Sigmoid colon (tissue), 7 donors: Measurements from ENCODE around the gene OCIAD1. TPM values are rescaled to one million over a fixed set of nuclear protein-coding genes. Genes with fewer than 3 reads are reported as not detected.
"Not testable (repeated sequence)": the region's sequence is repeated elsewhere in the genome, so short reads cannot be mapped to it uniquely, and the experiment has no call there.

ENCODE experiments used
- DNase-seq: peaks from one replicate; pipeline ENCODE4 v3.0.0-alpha.2; 2019
- H3K27ac ChIP-seq, 4 donors: fragments of 200-600 bp; sonication (generic); one replicate each; pipeline ENCODE4 v1.5.1; 2016 to 2019; ENCODE audit warnings: mild to moderate bottlenecking in 1 of 4
- H3K27me3 ChIP-seq, 3 donors: fragments of 200-600 bp; sonication (generic); one replicate each; pipeline ENCODE4 v1.5.1; 2019; ENCODE audit warnings: mild to moderate bottlenecking in 1 of 3
- H3K36me3 ChIP-seq, 4 donors: fragments of 200-600 bp; sonication (generic); one replicate each; pipeline ENCODE4 v1.5.1; 2016 to 2019
- H3K4me1 ChIP-seq, 4 donors: fragments of 200-600 bp; sonication (generic); one replicate each; pipeline ENCODE4 v1.5.1; 2017 to 2019
- H3K4me3 ChIP-seq, 4 donors: fragments of 200-600 bp; sonication (generic); one replicate each; pipeline ENCODE4 v1.5.1; 2017 to 2019; ENCODE audit warnings: mild to moderate bottlenecking in 2 of 4, moderate library complexity in 1 of 4
- H3K9me3 ChIP-seq, 4 donors: fragments of 200-600 bp in 3 of 4; sonication (generic) in 3 of 4; one replicate each; pipeline versions ENCODE4 v1.5.1 to v1.6.1; 2013 to 2019
- EP300 ChIP-seq, 4 donors: sonication (generic); formaldehyde crosslinking; IDR thresholded peaks; one replicate each; pipeline ENCODE4 v1.6.1; 2017; ENCODE audit warnings: antibody characterized with exemption in 4 of 4
- POLR2A ChIP-seq, 2 donors: fragments of 450-650 bp; IDR thresholded peaks; one replicate each; pipeline ENCODE4 v1.6.1; 2016; ENCODE audit warnings: antibody characterized with exemption in 2 of 2, mild to moderate bottlenecking in 2 of 2, moderate library complexity in 2 of 2
- POLR2AphosphoS5 ChIP-seq, 4 donors: sonication (generic); formaldehyde crosslinking; IDR thresholded peaks; one replicate each; pipeline ENCODE4 v1.6.1; 2017; ENCODE audit warnings: antibody characterized with exemption in 4 of 4
- WGBS, 2 donors: extraction: QIAGEN DNeasy Blood & Tissue Kit; methylation state at CpG; one replicate each; pipeline ENCODE4 v1.1.7; 2013; 5-methylcytosine and 5-hydroxymethylcytosine counted together
- intact Hi-C: fragments of 100-400 bp; cut with DNase I; formaldehyde crosslinking; loops from one replicate; pipeline ENCODE4 v1.15.1; 2023
- polyA plus RNA-seq, 3 donors: library from polyadenylated mRNA; stranded (reverse); fragments of 200-250 nt; gene quantifications; one replicate each; pipeline ENCODE4 v1.2.3, GENCODE V29; 2013
- total RNA-seq, 4 donors: library from RNA; depleted of rRNA; stranded (reverse); fragments of >200 nt; gene quantifications; one replicate each; pipeline ENCODE4 v1.1.0, GENCODE V29; 2016
- TF ChIP-seq, protein P1 (sequence below), 4 experiments: fragments of 450-650 bp in 3 of 4; fragments of 200-600 bp in 1 of 4; IDR thresholded peaks; one replicate each; pipeline ENCODE4 v1.5.1; 2016 to 2019; ENCODE audit warnings: antibody characterized with exemption in 4 of 4, mild to moderate bottlenecking in 3 of 4, moderate library complexity in 2 of 4
- donor health status: healthy with polysubstance abuse.
- donor health status: Bipolar disorder and iron deficiency.
- donor health status: healthy.

The OCIAD1 gene
- total and polyA plus RNA-seq, 7 donors: 51.7 to 133 (median 100) TPM

DNA sequence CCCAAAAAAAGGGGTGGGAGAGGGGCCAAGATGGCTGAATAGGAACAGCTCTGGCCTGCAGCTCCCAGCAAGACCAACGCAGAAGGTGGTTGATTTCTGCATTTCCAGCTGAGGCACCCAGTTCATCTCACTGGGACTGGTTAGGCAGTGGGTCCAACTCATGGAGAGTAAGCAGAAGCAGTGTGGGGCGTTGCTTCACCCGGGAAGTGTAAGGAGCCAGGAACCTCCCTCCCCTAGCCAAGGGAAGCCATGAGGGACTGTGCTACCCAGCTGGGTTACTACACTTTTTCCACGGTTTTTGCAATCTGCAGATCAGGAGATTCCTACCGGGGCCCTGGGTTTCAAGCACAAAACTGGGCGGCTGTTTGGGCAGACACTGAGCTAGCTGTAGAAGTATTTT is 13.9 kb upstream of the OCIAD1 start:
- intact Hi-C loops: no loop called here
- Histone ChIP-seq H3K4me3 (no peak overlapping the region), H3K27ac (no peak overlapping the region), H3K27me3 (no peaks in the 10 kb centered on the region), H3K36me3 (no peaks in the 10 kb centered on the region), H3K4me1 (no peaks in the 10 kb centered on the region), H3K9me3 (no peaks in the 10 kb centered on the region)
- TF ChIP-seq POLR2A (IDR thresholded peaks at IDR 0.05): no peak
- no peak for DNase-seq
- 95 to 96% methylated on average over 6 of the region's 6 CpGs for WGBS, 2 donors

DNA sequence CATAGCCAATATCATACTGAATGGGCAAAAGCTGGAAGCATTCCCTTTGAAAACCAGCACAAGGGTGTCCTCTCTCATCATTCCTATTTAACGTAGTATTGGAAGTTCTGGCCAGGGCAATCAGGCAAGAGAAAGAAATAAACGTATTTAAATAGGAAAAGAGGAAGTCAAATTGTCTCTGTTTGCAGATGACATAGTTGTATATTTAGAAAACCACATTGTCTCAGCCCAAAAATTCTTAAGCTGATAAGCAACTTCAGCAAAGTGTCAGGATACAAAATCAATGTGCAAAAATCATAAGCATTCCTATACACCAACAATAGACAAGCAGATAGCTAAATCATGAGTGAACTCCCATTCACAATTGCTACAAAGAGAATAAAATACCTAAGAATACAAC is 9.5 kb upstream of the OCIAD1 start:
- H3K27me3 ChIP-seq, H3K27ac ChIP-seq, DNase-seq, H3K4me1 ChIP-seq, H3K9me3 ChIP-seq, intact Hi-C loops, H3K4me3 ChIP-seq, H3K36me3 ChIP-seq: not testable (repeated sequence)
- WGBS, 2 donors: 52 to 56% methylated on average over 2 of the region's 2 CpGs

DNA sequence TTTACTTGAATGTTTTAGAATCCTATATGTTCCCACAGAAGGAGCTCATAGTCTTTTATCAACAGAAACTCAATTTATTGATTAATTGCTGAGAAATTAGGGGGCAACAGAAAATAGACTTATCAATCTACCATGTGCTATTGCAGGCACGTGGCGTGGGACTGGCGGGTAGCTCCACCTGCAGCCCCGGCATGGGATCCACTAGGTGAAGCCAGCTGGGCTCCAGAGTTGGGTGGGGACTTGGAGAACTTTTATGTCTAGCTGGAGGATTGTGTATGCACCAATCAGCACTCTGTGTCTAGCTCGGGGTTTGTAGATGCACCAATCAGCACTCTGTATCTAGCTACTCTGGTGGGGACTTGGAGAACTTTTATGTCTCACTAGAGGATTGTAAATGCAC is 3.3 kb upstream of the OCIAD1 start:
- WGBS, 2 donors: 91 to 97% methylated on average over 5 of the region's 5 CpGs
- intact Hi-C loops: no loop called here
- H3K4me1 ChIP-seq: peaks cover 0 to 12% (median 10%) of the 10 kb centered on the region in 4 donors
- no peak for DNase-seq
- H3K4me3 ChIP-seq: no peak overlapping the region
- no peaks in the 10 kb centered on the region for H3K27me3 ChIP-seq
- no peaks in the 10 kb centered on the region for H3K36me3 ChIP-seq
- no peak overlapping the region for H3K27ac ChIP-seq
- TF ChIP-seq, protein P1, sequence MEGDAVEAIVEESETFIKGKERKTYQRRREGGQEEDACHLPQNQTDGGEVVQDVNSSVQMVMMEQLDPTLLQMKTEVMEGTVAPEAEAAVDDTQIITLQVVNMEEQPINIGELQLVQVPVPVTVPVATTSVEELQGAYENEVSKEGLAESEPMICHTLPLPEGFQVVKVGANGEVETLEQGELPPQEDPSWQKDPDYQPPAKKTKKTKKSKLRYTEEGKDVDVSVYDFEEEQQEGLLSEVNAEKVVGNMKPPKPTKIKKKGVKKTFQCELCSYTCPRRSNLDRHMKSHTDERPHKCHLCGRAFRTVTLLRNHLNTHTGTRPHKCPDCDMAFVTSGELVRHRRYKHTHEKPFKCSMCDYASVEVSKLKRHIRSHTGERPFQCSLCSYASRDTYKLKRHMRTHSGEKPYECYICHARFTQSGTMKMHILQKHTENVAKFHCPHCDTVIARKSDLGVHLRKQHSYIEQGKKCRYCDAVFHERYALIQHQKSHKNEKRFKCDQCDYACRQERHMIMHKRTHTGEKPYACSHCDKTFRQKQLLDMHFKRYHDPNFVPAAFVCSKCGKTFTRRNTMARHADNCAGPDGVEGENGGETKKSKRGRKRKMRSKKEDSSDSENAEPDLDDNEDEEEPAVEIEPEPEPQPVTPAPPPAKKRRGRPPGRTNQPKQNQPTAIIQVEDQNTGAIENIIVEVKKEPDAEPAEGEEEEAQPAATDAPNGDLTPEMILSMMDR (IDR thresholded peaks at IDR 0.05): no peak
- no peak for TF ChIP-seq POLR2AphosphoS5 (IDR thresholded peaks at IDR 0.05)
- no peak for TF ChIP-seq EP300 (IDR thresholded peaks at IDR 0.05)
- TF ChIP-seq POLR2A (IDR thresholded peaks at IDR 0.05): no peak
- no peaks in the 10 kb centered on the region for H3K9me3 ChIP-seq

DNA sequence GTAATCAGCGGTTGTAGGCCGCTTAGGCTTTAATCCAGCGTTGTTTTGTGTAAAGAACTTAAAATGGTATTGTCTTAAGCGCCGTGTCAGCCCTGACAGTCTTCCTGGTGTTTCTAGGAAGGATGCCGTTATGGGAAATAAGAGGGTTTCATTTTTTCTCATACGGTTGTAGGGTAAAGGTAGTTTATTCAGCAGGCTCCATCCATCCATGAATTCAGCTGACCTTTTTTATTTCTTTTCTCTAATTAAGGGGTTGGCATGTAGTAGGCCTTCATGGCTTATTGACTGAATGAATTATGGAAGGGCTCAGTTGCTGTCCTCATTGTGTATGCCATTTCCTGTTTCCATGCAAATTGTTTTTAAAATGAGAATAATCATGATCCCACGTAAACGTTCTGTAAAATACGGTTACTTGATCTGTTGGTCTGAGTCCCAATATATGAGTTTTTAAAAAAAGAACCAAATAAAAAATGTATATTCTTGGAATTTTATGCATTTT is 693 bp downstream of the OCIAD1 start:
- intact Hi-C loops: loop anchor here (1.0 to 10.0 kb wide), 5 partner anchors 52 to 919 kb away; partner anchors contain the start of genes NFXL1 and SLAIN2
- H3K27ac ChIP-seq: peak overlapping the region; percentile 89 to 97 (median 90)
- WGBS, 2 donors: 0 to 1% methylated on average over 10 of the region's 10 CpGs
- H3K36me3 ChIP-seq: peaks cover 3 to 38% (median 21%) of the 10 kb centered on the region in 4 donors
- no peak for TF ChIP-seq EP300 (IDR thresholded peaks at IDR 0.05)
- TF ChIP-seq, protein P1 (IDR thresholded peaks at IDR 0.05): no peak
- no peak for TF ChIP-seq POLR2A (IDR thresholded peaks at IDR 0.05)
- no peak for TF ChIP-seq POLR2AphosphoS5 (IDR thresholded peaks at IDR 0.05)
- no peaks in the 10 kb centered on the region for H3K27me3 ChIP-seq
- DNase-seq: no peak
- peak overlapping the region; percentile 67 to 90 (median 73) for H3K4me3 ChIP-seq
- H3K4me1 ChIP-seq: peaks cover 0 to 22% (median 16%) of the 10 kb centered on the region in 4 donors
- H3K9me3 ChIP-seq: no peaks in the 10 kb centered on the region

DNA sequence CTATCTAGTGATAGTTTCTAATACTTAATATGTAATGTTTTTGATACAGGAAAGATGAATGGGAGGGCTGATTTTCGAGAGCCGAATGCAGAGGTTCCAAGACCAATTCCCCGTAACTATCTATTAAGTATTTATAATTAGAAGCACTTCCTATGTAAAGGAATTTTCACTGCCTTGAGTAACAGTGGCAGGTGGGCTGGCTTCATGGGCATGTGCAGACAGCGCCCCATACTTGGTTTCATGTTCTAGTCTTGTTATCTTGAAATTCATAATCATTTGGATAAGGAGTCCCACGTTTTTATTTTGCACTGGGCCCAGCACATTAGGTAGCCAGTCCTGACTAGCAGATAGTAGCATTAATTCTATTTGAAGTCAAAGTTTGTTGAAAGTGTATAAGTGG is 1.7 kb downstream of the OCIAD1 start:
- Histone ChIP-seq H3K4me3 (peak overlapping the region in 1 of 4 donors; percentile 67), H3K9me3 (no peaks in the 10 kb centered on the region), H3K27ac (no peak overlapping the region), H3K27me3 (no peaks in the 10 kb centered on the region), H3K36me3 (peaks cover 3 to 48% (median 25%) of the 10 kb centered on the region in 4 donors), H3K4me1 (peaks cover 0 to 22% (median 16%) of the 10 kb centered on the region in 4 donors)
- TF ChIP-seq, protein P1 (IDR thresholded peaks at IDR 0.05): no peak
- TF ChIP-seq EP300 (IDR thresholded peaks at IDR 0.05) (no peak), POLR2AphosphoS5 (IDR thresholded peaks at IDR 0.05) (no peak), POLR2A (IDR thresholded peaks at IDR 0.05) (no peak)
- intact Hi-C loops: loop anchor here (5.0 to 10.0 kb wide), 2 partner anchors 178 to 920 kb away; partner anchors contain the start of gene NFXL1
- 84 to 94% methylated on average over 5 of the region's 5 CpGs for WGBS, 2 donors
- DNase-seq: no peak

DNA sequence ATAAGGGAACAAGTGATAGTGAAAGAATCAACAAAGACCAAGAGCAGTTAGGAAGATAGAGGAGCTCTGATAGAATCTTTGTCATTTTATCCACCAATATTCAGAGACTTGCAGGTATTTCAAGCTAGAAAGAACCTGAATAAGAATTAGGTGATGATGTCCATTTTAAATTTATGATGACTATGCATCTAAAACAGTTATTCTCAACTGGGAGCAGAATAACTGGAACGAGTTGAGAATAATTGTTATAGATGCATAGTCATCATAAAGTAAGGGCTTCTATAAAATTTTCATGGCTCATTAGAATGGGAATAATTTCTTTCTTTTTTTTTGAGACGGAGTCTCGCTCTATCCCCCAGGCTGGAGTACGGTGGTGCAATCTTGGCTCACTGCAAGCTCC is 5.8 kb downstream of the OCIAD1 start:
- Histone ChIP-seq H3K4me1 (peaks cover 0 to 30% (median 14%) of the 10 kb centered on the region in 4 donors), H3K4me3 (no peak overlapping the region), H3K27ac (no peak overlapping the region), H3K9me3 (no peaks in the 10 kb centered on the region), H3K36me3 (peaks cover 8 to 76% (median 28%) of the 10 kb centered on the region in 4 donors), H3K27me3 (no peaks in the 10 kb centered on the region)
- WGBS, 2 donors: 97 to 98% methylated on average over 4 of the region's 4 CpGs
- intact Hi-C loops: loop anchor here (2.0 to 10.0 kb wide), 2 partner anchors 182 to 254 kb away; no protein-coding TSS in a partner anchor
- no peak for DNase-seq
- TF ChIP-seq, protein P1 (IDR thresholded peaks at IDR 0.05): no peak
- TF ChIP-seq EP300 (IDR thresholded peaks at IDR 0.05) (no peak), POLR2AphosphoS5 (IDR thresholded peaks at IDR 0.05) (no peak), POLR2A (IDR thresholded peaks at IDR 0.05) (no peak)
